ENCODE data around the gene TMEFF2. TPM values are rescaled to one million over a fixed set of nuclear protein-coding genes. Genes with fewer than 3 reads are reported as not detected.

TMEFF2 gene
- total RNA-seq, 2 experiments from 2014 or later = not detected

GRCh38 chr2:192218377-192218776 is 23.6 kb upstream of the TMEFF2 start:
- Histone ChIP-seq H3K36me3 (ENCODE audit: insufficient read depth, low read length) (no peaks in the 10 kb centered on the region), H3K27ac (ENCODE audit: low read depth, low read length, poor library complexity, severe bottlenecking) (no peak overlapping the region), H4K20me1 (ENCODE audit: insufficient read depth, low read length) (no peaks in the 10 kb centered on the region), H3K79me2 (ENCODE audit: insufficient read depth, low read depth, low read length) (no peaks in the 10 kb centered on the region), H3K4me1 (ENCODE audit: insufficient read depth, low read length, poor library complexity, severe bottlenecking) (no peaks in the 10 kb centered on the region), H3K9me2 (ENCODE audit: insufficient read depth, low read length) (no peaks in the 10 kb centered on the region), H3K9me3 (ENCODE audit: low read length) (no peaks in the 10 kb centered on the region), H2AFZ (ENCODE audit: low read length) (no peak overlapping the region), H3K4me3 (ENCODE audit: low read depth, low read length, poor library complexity, severe bottlenecking) (no peak overlapping the region), H3K4me2 (ENCODE audit: low read length) (no peak overlapping the region)
- intact Hi-C loops (cut with micrococcal nuclease; ENCODE audit: unreplicated experiment) = no loop called here
- POLR2A ChIA-PET = interaction anchor here (1.2 to 2.0 kb wide), 2 partner anchors 12 to 231 kb away, joined by 3 to 8 read pairs; no protein-coding TSS in a partner anchor
- no peak for DNase-seq (ENCODE audit: low spot score)
- no TSS peak for BruUV-seq (replicated peaks)
- CTCF ChIA-PET (ENCODE audit: unreplicated experiment) = no interaction called here
- TF ChIP-seq EZH2phosphoT487 (IDR thresholded peaks at IDR 0.05; ENCODE audit: borderline replicate concordance, low read depth, low read length) (no peak), CTCF (conservative IDR thresholded peaks at IDR 0.05; ENCODE audit: low read length) (no peak)

GRCh38 chr2:192216336-192216735 is 21.6 kb upstream of the TMEFF2 start:
- ChIA-PET POLR2A (no interaction called here), CTCF (ENCODE audit: unreplicated experiment) (no interaction called here)
- H3K9me3 ChIP-seq (ENCODE audit: low read length) = no peaks in the 10 kb centered on the region
- no peaks in the 10 kb centered on the region for H3K4me1 ChIP-seq (ENCODE audit: insufficient read depth, low read length, poor library complexity, severe bottlenecking)
- no peaks in the 10 kb centered on the region for H3K79me2 ChIP-seq (ENCODE audit: insufficient read depth, low read depth, low read length)
- H3K36me3 ChIP-seq (ENCODE audit: insufficient read depth, low read length) = no peaks in the 10 kb centered on the region
- no peak overlapping the region for H3K4me3 ChIP-seq (ENCODE audit: low read depth, low read length, poor library complexity, severe bottlenecking)
- H3K4me2 ChIP-seq (ENCODE audit: low read length) = no peak overlapping the region
- BruUV-seq (replicated peaks) = no TSS peak
- no peaks in the 10 kb centered on the region for H4K20me1 ChIP-seq (ENCODE audit: insufficient read depth, low read length)
- H3K9me2 ChIP-seq (ENCODE audit: insufficient read depth, low read length) = no peaks in the 10 kb centered on the region
- intact Hi-C loops (cut with micrococcal nuclease; ENCODE audit: unreplicated experiment) = no loop called here
- DNase-seq (ENCODE audit: low spot score) = no peak
- no peak overlapping the region for H3K27ac ChIP-seq (ENCODE audit: low read depth, low read length, poor library complexity, severe bottlenecking)
- no peak overlapping the region for H2AFZ ChIP-seq (ENCODE audit: low read length)
- TF ChIP-seq CTCF (conservative IDR thresholded peaks at IDR 0.05; ENCODE audit: low read length) (no peak), EZH2phosphoT487 (IDR thresholded peaks at IDR 0.05; ENCODE audit: borderline replicate concordance, low read depth, low read length) (no peak)

GRCh38 chr2:192215096-192215877 is 20.6 kb upstream of the TMEFF2 start:
- H3K4me2 ChIP-seq (ENCODE audit: low read length) = no peak overlapping the region
- ChIA-PET POLR2A (interaction anchor here (0.7 kb wide), 2 partner anchors 24 to 34 kb away, joined by 3 read pairs; no protein-coding TSS in a partner anchor), CTCF (ENCODE audit: unreplicated experiment) (no interaction called here)
- H3K4me3 ChIP-seq (ENCODE audit: low read depth, low read length, poor library complexity, severe bottlenecking) = no peak overlapping the region
- H4K20me1 ChIP-seq (ENCODE audit: insufficient read depth, low read length) = no peaks in the 10 kb centered on the region
- no peak for TF ChIP-seq CTCF (conservative IDR thresholded peaks at IDR 0.05; ENCODE audit: low read length)
- no peak for TF ChIP-seq EZH2phosphoT487 (IDR thresholded peaks at IDR 0.05; ENCODE audit: borderline replicate concordance, low read depth, low read length)
- no peaks in the 10 kb centered on the region for H3K9me3 ChIP-seq (ENCODE audit: low read length)
- no peaks in the 10 kb centered on the region for H3K79me2 ChIP-seq (ENCODE audit: insufficient read depth, low read depth, low read length)
- no peaks in the 10 kb centered on the region for H3K9me2 ChIP-seq (ENCODE audit: insufficient read depth, low read length)
- intact Hi-C loops (cut with micrococcal nuclease; ENCODE audit: unreplicated experiment) = no loop called here
- H3K27ac ChIP-seq (ENCODE audit: low read depth, low read length, poor library complexity, severe bottlenecking) = no peak overlapping the region
- DNase-seq (ENCODE audit: low spot score) = no peak
- no peaks in the 10 kb centered on the region for H3K4me1 ChIP-seq (ENCODE audit: insufficient read depth, low read length, poor library complexity, severe bottlenecking)
- BruUV-seq (replicated peaks) = no TSS peak
- no peak overlapping the region for H2AFZ ChIP-seq (ENCODE audit: low read length)
- H3K36me3 ChIP-seq (ENCODE audit: insufficient read depth, low read length) = no peaks in the 10 kb centered on the region
